HG03460 (cell line): ENCODE measurements around the gene RPS6KA6.
A peak's percentile ranks its signal among the peaks of the same experiment; 100 is the strongest.

Experiments
- ATAC-seq: cut with Tn5 transposase; IDR thresholded peaks from one replicate; pipeline ENCODE4 v1.9.1; 2021; ENCODE audit not compliant: unreplicated experiment

The RPS6KA6 gene

DNA sequence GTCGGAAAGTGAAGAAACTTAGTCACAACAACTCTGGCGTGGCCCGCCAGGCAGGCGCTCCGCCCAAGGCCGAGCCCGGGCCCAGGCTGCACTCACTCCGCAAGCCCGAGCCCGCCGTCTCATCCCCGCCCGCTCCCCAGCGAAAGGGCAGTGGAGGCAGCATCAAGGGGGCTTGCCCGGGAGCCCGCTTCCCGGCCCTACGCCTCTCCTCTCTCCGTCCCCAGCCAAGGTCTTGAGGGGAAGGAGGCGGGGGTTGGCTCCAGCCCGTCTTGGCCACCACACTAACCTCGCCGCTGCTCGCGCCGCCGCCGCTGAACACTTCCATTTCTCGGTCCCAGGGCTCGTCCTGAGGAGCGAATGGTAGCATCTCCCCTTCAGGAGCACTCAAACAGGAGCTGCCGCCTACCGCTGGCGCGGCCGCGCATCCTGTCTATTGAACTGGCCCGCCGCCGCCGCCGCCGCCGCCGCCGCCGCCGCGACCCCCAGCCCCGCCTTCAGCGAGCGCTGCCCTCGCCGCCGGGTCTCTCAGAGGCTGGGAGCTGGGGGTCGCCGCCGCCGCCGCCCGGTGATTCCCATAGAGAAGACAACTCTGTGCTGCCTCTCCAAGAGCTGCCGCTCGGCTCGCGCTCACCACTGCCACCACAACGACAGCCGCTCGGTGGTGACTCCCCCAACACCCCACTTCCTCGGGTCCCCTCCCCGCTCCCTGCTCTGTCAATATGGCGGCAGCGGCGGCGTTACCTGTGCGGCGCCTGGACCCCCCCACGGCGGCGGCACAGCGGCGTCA lies at the start of gene RPS6KA6:
Gene RPS6KA6, minus strand, starts transcription at position 667 of the 787 bp plus-strand sequence. Its CDS starts 300 bp downstream, at position 367.
- peak; percentile 54 for ATAC-seq

DNA sequence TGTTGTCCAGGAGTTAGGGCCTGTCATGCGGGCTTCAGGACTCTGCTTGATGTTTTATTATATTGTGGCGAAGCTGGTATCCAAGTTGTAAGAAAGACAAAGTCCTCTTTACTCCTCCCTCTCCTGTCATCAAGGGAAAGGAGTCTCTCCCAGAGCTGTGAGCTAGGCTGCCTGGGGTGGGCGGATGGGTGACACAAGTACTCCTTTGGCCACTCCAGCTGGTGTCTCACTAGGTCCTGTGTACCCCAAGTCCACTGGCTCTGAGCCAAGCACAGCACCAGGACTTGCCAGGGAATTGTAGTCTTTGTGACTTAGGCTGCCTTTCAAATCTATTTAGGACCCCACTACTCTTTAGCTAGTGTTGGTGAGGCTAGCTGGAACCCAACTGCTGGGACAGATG lies 36.7 kb upstream of the RPS6KA6 start:
- no peak for ATAC-seq

DNA sequence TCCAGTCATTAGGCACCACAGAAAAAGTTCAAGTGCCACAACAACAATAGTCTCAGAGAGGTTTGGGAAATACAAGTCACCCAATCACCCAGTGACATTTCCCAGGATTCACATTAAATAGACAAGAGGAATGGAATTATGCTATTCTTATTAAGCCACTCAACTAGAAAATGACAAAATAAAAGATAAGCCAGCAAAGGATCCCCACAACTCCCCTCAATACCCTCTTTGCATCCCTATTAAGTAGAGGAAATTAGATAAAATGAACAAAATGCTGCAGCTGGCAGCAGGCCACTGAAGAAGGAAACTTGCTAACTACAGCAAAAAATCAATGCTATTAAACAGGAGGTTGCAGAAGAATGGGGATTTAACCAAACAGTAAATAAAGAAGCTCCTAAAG lies 35.3 kb upstream of the RPS6KA6 start:
- ATAC-seq = no peak

DNA sequence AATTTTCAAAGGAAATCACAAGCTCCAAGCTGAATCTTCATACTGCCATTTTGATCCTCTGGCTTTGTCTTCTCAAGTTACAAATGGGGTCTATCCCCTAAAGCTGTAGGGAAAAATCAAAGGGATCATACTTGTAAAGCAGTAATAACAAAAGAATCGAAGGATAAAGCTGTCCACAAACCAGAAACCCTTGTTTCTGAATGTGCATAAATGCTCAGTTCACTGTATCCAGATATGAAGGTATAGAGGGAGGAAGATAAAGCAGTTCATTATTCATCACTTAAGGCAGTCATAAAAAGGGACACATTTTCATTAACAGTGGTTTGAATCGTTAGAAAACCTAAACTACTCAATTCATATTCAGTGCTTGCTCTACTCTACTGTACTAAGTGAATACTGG lies 33.2 kb upstream of the RPS6KA6 start:
- ATAC-seq = no peak

DNA sequence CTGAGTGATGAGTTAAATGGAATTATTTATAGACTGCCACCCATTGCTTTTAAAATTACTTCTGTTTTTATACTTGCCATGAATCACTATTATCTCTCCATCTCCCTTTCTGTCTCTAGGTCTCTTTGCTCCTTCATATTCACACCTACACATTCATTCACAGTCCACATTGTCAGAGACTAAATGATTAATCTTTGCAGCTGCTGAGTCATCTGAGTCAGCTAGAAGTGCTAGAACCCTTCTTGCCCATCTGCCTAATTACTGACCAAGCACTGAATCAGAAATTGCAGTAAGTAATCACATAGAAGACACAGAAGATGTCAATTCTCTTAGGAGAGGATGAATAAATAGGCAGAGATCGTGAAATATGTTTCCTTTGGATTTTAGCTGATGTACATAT lies 31.6 kb upstream of the RPS6KA6 start:
- ATAC-seq = no peak

DNA sequence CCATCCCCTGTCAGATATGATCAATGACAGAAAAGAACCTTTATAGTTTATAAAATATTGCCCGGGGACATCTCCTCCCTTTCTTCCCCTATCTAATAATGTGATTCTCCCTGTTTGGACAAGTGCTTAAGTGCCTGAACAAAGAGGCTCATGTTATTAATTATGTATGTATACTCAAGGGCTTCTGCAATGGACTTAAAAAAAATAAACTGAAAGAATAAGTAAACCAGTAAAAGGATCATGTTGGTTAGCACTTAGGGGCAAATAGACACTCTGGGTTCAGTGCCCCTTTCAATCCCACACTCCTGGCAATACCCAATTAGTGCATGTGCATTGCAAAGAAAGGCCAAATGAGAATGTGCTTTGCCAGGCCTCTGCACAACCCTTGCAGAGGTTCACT lies 30.7 kb upstream of the RPS6KA6 start:
- no peak for ATAC-seq

DNA sequence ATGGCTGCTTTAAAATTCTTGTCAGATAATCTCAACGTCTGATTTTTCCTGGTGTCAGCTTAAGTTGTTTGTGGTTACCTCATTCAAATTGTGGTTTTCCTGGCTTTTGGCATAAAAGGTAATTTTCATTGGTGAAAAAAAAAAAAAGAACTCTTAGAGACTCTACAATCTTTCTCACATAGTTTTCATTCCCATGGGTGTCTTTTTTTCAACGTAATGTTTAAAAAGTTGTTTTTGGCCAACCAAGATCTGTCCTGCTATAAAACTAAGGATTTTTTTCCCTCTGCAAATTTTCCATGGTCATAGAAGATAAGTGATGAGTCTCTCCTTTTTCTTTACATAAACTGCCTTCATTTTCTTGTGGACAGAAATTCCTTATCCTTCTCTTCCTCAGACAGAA lies 28.9 kb upstream of the RPS6KA6 start:
- ATAC-seq = no peak

DNA sequence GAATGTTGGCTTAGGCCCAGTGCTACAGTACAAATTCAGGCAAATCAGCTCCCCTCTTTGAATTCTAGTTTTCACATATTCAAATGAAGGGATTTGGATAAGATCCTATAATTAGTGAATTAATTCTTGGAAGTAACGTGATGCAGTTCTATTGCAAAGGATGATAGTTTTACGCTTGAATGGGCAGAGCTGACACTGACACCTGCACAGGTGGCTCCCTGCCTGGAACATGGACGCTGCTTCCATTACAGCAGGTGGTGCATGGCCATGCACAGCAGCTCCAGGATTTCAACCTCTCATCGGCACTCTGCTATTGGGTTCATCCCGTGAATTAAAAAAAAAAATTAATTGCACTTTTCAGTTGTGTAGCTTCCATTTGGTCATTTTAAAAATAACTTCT lies 28.4 kb upstream of the RPS6KA6 start:
- no peak for ATAC-seq

DNA sequence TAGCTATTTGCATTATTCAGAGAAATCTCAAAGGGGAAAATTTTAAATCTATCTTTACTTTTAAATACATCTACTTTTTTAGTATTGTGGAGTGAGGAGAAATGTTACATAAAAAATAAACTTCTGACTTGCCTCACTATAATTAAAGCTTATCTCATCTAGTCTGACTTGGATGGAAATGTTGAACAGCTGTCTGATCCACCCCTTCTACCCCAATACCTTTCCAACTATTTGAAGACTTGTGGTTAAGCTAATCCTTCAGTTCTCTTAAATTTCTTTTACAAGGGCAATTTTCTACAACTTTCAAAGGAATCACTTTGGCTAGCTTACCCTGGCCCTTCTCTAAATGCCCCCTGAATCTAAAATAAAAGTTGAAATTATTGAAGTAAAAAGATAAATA lies 17.3 kb upstream of the RPS6KA6 start:
- no peak for ATAC-seq

DNA sequence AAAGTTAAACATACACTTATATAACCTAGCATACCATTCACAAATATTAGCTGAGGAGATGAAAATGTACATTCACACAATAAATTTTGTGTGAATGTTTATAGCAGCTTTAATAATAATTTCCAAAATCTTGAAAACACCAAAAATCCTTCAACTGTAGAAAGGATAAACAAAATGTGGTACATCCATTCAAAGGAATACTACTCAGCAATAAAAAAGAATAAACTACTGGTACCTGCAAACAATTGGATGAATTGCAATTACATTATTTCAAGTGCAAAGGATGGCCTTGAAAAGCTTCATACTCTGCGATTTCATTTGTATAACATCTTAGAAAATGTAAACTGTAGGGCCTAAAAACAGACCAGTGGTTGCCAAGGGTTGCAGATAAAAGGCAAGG lies 11.7 kb upstream of the RPS6KA6 start:
- no peak for ATAC-seq

DNA sequence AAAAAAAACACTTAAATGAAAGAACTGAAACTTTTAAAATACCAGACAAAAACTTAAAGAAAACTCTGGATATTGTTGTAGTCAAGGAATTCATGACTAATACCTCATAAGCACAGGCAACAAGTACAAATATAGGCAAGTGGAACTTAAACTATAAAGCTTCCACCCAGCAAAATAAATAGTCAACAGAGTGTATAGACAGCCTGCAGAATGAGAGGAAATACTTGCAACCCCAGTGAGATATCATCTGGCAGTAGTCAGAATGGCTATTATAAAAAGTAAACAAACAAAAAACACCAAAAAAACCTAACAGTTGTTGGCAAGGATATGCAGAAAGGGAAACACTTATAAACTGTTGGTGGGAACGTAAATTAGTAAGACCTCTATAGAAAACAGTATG lies 9.6 kb upstream of the RPS6KA6 start:
- no peak for ATAC-seq

DNA sequence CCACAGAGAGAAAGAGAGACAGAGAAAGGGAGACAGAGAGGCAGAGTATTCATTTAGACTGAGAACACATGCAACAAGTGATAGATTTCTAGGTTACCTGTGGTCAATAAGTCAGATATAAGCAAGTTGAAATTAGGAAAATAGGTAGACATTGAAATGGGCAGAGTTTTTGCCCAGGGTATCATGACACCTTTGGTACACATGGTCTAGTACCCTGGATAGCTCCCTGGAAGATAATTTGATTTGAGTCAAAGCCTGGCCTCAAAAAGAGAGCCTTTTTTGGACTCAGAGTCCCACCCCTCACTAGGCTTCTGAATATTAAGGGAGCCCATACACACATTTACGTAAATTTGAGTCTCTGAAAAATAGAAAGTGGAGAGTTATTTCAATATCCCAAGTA lies 4.0 kb upstream of the RPS6KA6 start:
- ATAC-seq = no peak

DNA sequence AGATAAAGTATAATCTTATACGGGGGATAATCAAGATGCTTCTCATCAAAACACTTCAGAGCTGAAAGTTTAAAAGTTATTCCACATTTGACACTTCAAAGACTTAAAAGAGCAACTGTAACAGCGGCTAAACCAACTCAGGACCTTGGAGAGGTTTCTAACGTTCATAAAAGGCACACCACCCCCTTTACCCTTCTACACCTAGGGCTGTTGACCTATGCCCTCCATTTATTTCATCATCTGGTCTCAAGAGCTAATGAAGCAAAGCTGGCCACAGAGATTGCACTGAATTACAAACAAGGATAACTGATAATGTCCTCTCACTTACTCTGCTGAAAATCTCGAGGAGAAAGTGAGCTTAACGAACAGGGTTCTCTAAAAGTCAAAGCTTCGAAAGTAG lies 1.1 kb upstream of the RPS6KA6 start:
- no peak for ATAC-seq

DNA sequence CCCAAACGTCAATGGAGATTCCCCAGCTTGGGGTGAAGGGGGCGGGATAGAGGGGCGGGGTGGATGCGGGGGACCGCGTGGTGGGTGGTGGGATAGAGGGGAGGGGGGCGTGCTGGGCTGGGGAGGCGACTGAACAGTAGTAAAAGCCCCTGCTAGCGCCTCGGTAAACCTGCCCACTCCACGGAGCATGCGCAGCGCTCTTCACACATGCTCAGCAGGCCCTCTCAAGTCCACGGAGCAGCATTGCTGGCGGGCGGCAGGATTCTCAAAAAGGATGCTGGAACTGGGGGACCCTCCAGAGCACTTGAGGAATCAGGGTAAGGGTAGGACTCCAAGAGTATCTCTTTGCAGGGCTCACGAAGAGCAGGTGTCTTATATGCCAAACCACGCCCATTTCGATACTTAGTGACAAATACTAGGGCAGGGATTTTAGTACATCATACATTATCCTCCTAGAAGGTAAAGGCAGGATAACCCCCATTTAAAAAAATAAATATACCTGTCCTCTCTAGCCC lies 378 bp upstream of the RPS6KA6 start:
- peak; percentile 50 for ATAC-seq

DNA sequence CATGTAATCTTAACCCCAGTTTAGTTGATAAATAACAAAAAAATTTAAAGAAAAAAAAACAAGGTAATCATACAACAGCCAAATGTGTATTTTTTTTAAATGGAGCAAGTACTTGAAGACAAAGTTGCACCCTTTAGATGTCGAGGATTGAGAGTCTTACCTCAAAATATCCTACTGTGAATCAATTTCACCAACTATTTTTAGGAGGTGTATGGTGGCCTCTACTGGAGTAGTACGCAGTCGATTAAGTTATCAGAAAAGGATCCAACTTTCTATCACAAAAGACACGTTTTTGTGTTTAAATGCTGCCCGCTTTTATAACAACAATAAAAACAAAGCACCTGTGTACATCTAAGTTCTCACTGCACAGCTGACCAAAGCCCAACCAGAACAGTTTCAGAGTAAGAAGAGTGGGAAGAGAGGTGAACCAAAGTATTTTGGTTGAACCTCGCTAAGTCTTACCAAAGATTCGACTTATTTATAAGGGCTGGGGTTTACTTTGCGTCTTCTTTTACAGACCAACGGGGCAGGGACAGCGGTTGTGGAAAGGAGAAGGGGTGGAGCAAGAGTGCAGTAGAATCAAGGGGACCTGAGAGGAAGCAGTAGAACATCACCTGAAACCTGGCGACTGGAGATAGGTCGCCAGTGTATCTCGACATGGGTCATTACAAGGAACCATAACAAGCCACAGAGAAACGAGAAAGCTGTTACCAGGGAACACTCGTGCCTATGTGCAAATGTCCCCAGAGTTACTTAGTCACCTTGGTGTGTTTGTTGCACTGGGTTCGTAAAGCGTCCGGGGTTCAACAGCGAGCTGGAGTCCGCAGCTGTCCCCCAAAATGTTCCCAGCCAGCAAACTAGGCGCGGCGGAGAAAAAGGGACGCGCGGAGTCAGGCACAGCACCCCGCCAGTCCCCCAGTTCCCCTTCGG lies 1.1 kb downstream of the RPS6KA6 start:
- peak; percentile 44 for ATAC-seq

DNA sequence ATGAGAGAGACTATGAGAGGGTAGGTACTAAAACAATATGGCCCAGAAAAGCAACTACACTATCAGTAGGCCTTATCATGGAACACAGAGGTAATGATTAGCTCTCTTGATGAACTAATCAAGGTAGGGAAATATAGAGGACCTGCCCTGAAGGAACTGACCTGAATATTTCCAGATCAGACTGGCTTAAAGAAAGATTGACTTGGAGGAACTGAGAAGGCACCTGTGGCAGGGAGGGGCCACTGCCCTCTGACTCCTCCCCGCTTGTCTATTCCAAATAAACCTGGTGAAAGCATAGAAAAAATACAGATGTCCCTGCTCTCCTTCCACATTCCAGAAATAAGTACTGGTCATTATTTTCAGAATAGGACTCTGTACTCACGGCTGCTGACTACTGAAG lies 5.5 kb downstream of the RPS6KA6 start:
- no peak for ATAC-seq

DNA sequence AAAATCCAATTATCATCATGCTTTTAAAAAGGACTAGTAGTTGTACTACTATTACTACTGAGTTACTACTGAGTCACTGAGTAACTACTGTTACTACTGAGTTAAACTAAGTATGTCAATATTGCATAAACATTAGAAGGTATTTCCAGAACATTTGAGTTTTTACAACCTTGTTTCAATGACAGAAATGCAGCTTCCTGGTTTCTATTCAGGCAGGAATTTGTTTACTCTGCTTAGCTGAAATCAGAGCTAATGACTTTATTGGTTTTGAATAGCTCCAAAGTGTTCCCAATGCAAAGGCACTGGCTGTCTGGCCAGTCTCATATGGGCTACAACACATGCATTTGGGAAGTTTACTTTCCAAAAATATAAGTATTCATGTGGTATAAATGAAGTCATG lies 12.0 kb downstream of the RPS6KA6 start:
- ATAC-seq = no peak

DNA sequence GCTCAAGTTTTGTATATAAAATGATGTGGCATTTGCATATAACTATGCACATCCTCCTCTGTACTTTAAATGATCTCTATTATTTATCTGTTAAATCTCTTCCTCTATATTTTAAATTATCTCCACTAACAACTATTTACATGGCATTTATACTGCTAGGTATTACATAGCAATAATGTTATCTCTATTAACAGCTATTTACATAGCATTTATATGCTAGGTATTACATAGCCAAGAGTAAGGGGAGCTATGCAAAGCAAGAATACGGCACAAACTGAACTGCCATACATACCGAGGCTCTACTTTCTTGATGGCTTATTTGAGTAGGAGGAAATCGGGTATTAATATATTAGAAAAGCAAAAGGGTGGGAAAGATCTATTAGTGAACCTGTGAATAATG lies 12.7 kb downstream of the RPS6KA6 start:
- ATAC-seq = no peak

DNA sequence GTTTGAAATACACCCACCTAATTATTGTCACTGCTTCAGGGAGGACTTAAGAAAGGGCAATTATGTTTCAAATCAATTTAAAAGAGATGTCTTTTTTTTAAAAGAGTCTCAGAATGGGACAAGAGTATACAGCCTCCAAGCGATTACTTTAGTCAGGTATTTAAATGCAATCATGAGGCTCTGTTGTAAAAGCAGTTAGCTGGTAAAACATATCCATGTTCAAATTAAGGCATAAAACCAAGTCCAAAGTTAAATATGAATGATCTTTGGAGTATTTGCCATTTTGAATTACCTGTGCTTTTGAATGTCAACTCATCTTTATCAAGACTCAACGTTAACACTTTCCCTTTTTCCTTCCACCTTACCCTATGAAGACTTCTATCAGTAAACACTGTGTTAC lies 13.7 kb downstream of the RPS6KA6 start:
- ATAC-seq = no peak

DNA sequence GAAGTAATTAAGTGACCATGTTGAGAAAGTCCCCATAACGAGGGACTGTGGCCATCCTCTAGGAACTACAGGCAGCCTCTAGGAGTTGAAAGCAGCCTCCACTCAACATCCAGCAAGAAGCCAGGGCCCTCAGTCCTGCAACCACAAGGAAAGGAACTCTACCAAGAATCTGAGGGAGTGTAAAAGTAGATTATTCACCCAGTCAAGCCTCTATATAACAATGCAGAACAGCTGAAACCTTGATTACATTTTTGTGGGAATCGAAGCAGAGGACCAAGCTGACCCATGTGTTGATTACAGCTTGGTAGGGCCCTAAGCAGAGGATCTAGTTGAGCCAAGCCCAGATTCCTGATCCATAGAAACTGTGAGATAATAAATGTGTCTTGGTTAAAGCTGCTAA lies 17.1 kb downstream of the RPS6KA6 start:
- ATAC-seq = no peak

DNA sequence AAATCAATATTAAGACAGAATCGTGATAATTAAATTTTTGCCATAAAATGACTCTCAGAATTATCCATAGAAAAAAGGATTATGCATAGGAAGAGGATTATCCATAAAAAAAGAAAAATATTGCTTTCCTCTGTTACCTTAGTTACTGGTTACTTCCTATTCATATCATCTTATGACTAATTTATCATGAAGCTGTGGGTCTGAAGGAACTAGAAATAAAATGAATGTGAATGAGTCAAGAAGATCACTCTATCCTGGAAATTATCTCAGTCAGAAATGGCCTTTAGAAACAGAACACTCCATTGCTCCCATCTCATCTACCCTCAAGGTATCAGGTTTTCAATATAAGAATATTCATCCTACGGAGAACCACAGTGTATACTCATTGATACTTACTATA lies 19.4 kb downstream of the RPS6KA6 start:
- ATAC-seq = no peak

DNA sequence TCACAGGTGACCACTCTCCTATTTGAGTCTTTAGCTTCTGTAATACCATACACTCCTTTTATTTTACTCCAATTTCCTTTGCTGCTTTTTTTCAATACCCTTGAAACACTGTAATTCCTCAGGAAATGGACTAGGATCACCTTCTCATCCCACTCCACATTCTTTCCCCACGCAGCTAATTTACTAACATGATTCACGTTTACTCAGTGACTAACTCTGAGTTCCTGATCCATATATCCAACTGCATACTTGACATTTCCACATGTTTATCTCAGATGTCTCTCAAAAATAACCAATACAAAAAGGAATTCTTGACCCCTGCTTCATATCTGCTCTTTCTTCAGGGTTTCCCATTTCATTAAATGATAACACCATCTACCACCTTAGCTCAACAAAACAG lies 19.9 kb downstream of the RPS6KA6 start:
- no peak for ATAC-seq
